Mesenchymal stem cell (in vitro differentiated cells and primary cell): ENCODE measurements around the gene S100A4.

Source experiments
- DNase-seq: peaks from one replicate; pipeline ENCODE4 v3.0.0-alpha.2; 2013
- H2AFZ ChIP-seq: one replicate; pipeline ENCODE4 v1.6.1; 2013; ENCODE audit warnings: low read depth, mild to moderate bottlenecking, control low read depth, inconsistent platforms, low read length, moderate library complexity
- H2AK5ac ChIP-seq: 2 replicates; pipeline ENCODE4 v1.6.1; 2013; ENCODE audit warnings: low read length, moderate library complexity, mild to moderate bottlenecking, inconsistent platforms; ENCODE audit not compliant: severe bottlenecking
- H2BK120ac ChIP-seq: one replicate; pipeline ENCODE4 v1.6.1; 2013; ENCODE audit warnings: low read depth, mild to moderate bottlenecking, inconsistent platforms, low read length, moderate library complexity
- H2BK12ac ChIP-seq, 2 experiments: one replicate each; pipeline ENCODE4 v1.6.1; 2013; ENCODE audit warnings: inconsistent platforms in 2 of 2, low read length in 2 of 2, mild to moderate bottlenecking in 2 of 2, moderate library complexity in 2 of 2, control low read depth in 1 of 2
- H2BK15ac ChIP-seq: one replicate; pipeline ENCODE4 v1.6.1; 2013; ENCODE audit warnings: mild to moderate bottlenecking, low read depth, inconsistent platforms; ENCODE audit not compliant: poor library complexity, severe bottlenecking
- H2BK5ac ChIP-seq: 2 replicates; pipeline ENCODE4 v1.6.1; 2013; ENCODE audit warnings: low read depth, mild to moderate bottlenecking, low read length, control low read depth, inconsistent platforms; ENCODE audit not compliant: poor library complexity, severe bottlenecking
- H3K14ac ChIP-seq, 2 experiments: one replicate each; pipeline ENCODE4 v1.6.1; 2013; ENCODE audit warnings: inconsistent platforms in 2 of 2, low read length in 2 of 2, control low read depth in 1 of 2, mild to moderate bottlenecking in 1 of 2, moderate library complexity in 1 of 2
- H3K18ac ChIP-seq, 2 experiments: one replicate each; pipeline ENCODE4 v1.6.1; 2013; ENCODE audit warnings: inconsistent platforms in 2 of 2, low read length in 2 of 2, control low read depth in 1 of 2, low read depth in 1 of 2, mild to moderate bottlenecking in 1 of 2
- H3K23ac ChIP-seq, 2 experiments: one replicate each; pipeline ENCODE4 v1.6.1; 2013; ENCODE audit warnings: inconsistent platforms in 2 of 2, low read length in 2 of 2, mild to moderate bottlenecking in 2 of 2, moderate library complexity in 2 of 2, control low read depth in 1 of 2
- H3K27ac ChIP-seq: 2 replicates; pipeline ENCODE4 v1.5.1; 2013; ENCODE audit warnings: mild to moderate bottlenecking, moderate library complexity, low read length, control low read depth, inconsistent platforms; ENCODE audit not compliant: poor library complexity, severe bottlenecking
- H3K27me3 ChIP-seq, 2 experiments: 2 replicates each; pipeline versions ENCODE4 v1.6.1 to v1.7.0; 2013; ENCODE audit warnings: low read length in 2 of 2, mild to moderate bottlenecking in 2 of 2, moderate library complexity in 2 of 2, control low read depth in 1 of 2, inconsistent platforms in 1 of 2; ENCODE audit not compliant: control insufficient read depth in 1 of 2, insufficient read depth in 1 of 2
- H3K36me3 ChIP-seq, 2 experiments: 2 replicates each; pipeline versions ENCODE4 v1.6.1 to v1.7.0; 2013; ENCODE audit warnings: low read length in 2 of 2, control low read depth in 1 of 2, inconsistent platforms in 1 of 2, low read depth in 1 of 2, mild to moderate bottlenecking in 1 of 2; ENCODE audit not compliant: insufficient read depth in 2 of 2, control insufficient read depth in 1 of 2
- H3K4ac ChIP-seq, 2 experiments: one replicate each; pipeline ENCODE4 v1.6.1; 2013; ENCODE audit warnings: inconsistent platforms in 2 of 2, low read length in 2 of 2, mild to moderate bottlenecking in 2 of 2, moderate library complexity in 2 of 2, control low read depth in 1 of 2, low read depth in 1 of 2
- H3K4me1 ChIP-seq: 2 replicates; pipeline ENCODE4 v1.6.1; 2013; ENCODE audit warnings: low read depth, low read length, control low read depth; ENCODE audit not compliant: control insufficient read depth, insufficient read depth
- H3K4me2 ChIP-seq: 2 replicates; pipeline ENCODE4 v1.6.1; 2013; ENCODE audit warnings: low read length, mild to moderate bottlenecking, inconsistent platforms; ENCODE audit not compliant: poor library complexity, severe bottlenecking
- H3K4me3 ChIP-seq, 2 experiments: 2 replicates each; pipeline versions ENCODE4 v1.5.1 to v1.7.0; 2013; ENCODE audit warnings: low read length in 2 of 2, mild to moderate bottlenecking in 2 of 2, control low read depth in 1 of 2, low read depth in 1 of 2; ENCODE audit not compliant: insufficient read depth in 1 of 2
- H3K79me1 ChIP-seq: replicated peaks from 2 replicates; pipeline ENCODE4 v1.6.1; 2013; ENCODE audit warnings: mild to moderate bottlenecking, control low read depth, low read length, inconsistent platforms; ENCODE audit not compliant: poor library complexity, severe bottlenecking
- H3K9ac ChIP-seq: 2 replicates; pipeline ENCODE4 v1.7.0; 2013; ENCODE audit warnings: mild to moderate bottlenecking, low read length, moderate library complexity
- H3K9me3 ChIP-seq: 2 replicates; pipeline ENCODE4 v1.7.0; 2013; ENCODE audit warnings: mild to moderate bottlenecking, low read length; ENCODE audit not compliant: control insufficient read depth
- H4K8ac ChIP-seq: one replicate; pipeline ENCODE4 v1.6.1; 2013; ENCODE audit warnings: inconsistent platforms, mild to moderate bottlenecking, low read length, moderate library complexity
- H4K91ac ChIP-seq: one replicate; pipeline ENCODE4 v1.6.1; 2013; ENCODE audit warnings: mild to moderate bottlenecking, low read length, inconsistent platforms
- WGBS: methylation state at CpG from one replicate; pipeline ENCODE4 v1.1.7; 2013; ENCODE audit warnings: mixed read lengths; 5-methylcytosine and 5-hydroxymethylcytosine counted together

The S100A4 gene

GRCh38 chr1:153542956-153543711, 2.5 kb downstream of the S100A4 start:
- Histone ChIP-seq H3K4me3 (peak overlapping the region in 1 of 2 experiments; percentile 87), H3K4ac (no peak overlapping the region), H2AK5ac (peak overlapping the region; percentile 80), H3K27ac (no peak overlapping the region), H3K27me3 (no peaks in the 10 kb centered on the region), H2BK12ac (peak overlapping the region; percentile 6 to 12), H2BK120ac (no peak overlapping the region), H3K9ac (peak overlapping the region; percentile 95), H2BK5ac (no peak overlapping the region), H3K4me2 (no peak overlapping the region), H2BK15ac (no peak overlapping the region), H3K36me3 (peaks cover 12 to 25% of the 10 kb centered on the region in 2 experiments), H3K79me1 (peaks cover 14% of the 10 kb centered on the region), H4K8ac (no peak overlapping the region), H3K18ac (no peak overlapping the region), H2AFZ (no peak overlapping the region), H3K4me1 (peaks cover 72% of the 10 kb centered on the region), H3K14ac (no peak overlapping the region), H3K9me3 (no peaks in the 10 kb centered on the region), H4K91ac (peak overlapping the region; percentile 49), H3K23ac (peak overlapping the region in 1 of 2 experiments; percentile 66)
- 90% methylated on average over 12 of the region's 13 CpGs for WGBS
- no peak for DNase-seq

DNA sequence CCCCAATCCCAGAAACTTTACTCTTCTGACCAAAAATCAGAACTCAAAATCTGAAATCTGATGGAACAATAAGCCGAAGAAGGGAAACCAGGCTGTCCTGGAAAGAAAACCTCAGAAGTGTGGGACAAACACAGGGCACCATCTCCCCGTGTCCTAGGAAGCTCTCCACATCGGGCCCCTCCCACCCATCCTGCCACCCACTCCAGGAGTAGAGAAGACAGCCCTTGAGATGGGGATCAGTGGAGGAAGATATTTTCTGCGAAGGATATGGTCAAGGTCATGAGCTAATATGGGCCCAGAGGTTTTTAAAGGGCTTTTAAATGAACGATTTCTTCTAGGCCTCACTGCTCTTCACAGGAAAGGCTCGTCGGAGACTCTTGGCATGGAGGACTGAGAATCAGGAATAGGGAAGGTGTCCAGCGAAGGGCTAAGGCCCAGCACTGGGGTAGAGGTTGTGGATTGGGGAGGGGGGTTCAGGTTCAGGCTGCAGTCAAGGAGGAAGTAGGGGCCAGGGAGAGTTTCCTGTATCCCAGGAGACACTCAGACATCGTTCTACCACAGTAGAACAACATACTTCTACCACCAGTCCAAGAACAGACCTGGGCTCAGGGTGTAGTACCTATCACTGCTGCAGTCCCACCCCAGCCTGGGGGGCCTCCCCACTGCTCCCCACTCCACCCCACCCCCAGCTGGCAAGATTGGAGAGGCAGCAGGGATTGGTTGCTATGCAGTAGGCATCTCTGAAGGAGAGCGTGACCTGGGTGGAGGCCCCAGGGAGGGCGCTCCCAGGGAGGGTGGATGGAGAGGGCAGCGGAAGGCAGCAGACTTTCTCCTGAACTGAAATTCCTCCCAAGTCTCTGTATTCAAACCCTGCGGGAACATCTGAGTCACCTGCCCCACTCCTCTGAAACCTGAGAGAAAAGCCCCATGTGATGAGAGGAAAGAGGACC, 3.7 kb downstream of the S100A4 start:
- DNase-seq: no peak
- peaks cover 12 to 25% of the 10 kb centered on the region in 2 experiments for H3K36me3 ChIP-seq
- H3K4me2 ChIP-seq: no peak overlapping the region
- H3K18ac ChIP-seq: peak overlapping the region in 1 of 2 experiments; percentile 49
- H3K4ac ChIP-seq: peak overlapping the region in 1 of 2 experiments; percentile 3
- peak overlapping the region in 1 of 2 experiments; percentile 45 for H2BK12ac ChIP-seq
- H3K4me1 ChIP-seq: peaks cover 61% of the 10 kb centered on the region
- H2BK15ac ChIP-seq: no peak overlapping the region
- peak overlapping the region; percentile 95 for H3K9ac ChIP-seq
- peak overlapping the region; percentile 49 for H2BK120ac ChIP-seq
- peak overlapping the region; percentile 56 for H4K91ac ChIP-seq
- H4K8ac ChIP-seq: no peak overlapping the region
- peak overlapping the region; percentile 59 for H2AK5ac ChIP-seq
- H3K27ac ChIP-seq: peak overlapping the region; percentile 92
- H3K27me3 ChIP-seq: no peaks in the 10 kb centered on the region
- WGBS: 93% methylated on average over 6 of the region's 13 CpGs
- no peaks in the 10 kb centered on the region for H3K9me3 ChIP-seq
- peak overlapping the region in 1 of 2 experiments; percentile 87 for H3K4me3 ChIP-seq
- H3K14ac ChIP-seq: no peak overlapping the region
- no peak overlapping the region for H2AFZ ChIP-seq
- peak overlapping the region; percentile 59 for H2BK5ac ChIP-seq
- H3K23ac ChIP-seq: no peak overlapping the region
- peaks cover 8% of the 10 kb centered on the region for H3K79me1 ChIP-seq

DNA sequence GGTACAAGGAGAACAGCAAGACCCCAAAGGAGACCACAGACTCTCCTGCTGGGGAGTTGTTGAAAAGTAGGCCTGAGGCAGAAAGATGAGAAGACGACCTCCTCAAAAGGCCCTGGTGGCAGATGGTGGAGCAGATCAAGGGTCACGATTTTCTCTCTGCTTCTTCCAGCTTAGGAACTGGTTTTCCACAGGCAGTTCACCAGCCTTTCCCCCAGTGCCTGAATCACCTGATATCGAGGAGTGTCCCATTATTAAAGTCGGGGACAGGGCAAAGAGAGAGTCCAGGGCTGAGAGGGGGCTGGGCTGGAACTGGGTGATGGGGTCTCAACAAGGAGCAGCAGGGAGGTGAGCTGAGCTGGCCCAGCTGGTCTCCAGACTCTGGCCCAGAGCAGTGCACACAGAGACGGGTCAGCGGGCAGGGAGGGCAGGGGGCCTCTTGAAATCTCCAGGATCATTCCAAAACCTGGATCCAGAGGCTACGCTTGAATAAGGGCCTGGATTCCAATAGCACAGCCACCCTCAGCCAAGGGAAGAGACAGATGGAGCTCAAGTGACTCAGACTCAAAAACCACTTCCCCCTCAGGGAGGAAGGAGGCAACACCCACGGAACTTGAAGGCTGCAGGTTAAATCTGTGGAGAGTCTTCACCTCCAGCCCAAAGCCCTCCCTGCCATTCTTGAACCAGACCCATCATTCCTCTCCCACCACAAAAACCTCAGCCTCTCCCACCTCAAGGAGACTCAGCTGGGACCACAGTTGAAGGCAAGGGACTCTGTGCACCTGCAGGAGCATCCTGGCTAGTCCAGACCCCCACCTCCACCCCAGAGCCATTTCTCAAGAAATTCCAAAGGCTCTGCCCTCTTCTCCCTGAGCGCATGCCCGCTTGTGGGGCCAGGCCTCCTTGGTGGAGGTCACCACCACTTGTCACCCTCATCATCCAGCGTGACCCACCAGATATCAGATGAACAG, 4.9 kb downstream of the S100A4 start, which contains the start of gene S100A5:
TSS of gene S100A5 (minus strand) at position 541 of the 968 bp plus-strand sequence. CDS start 743 bp downstream, outside the sequence.
- Histone ChIP-seq H4K91ac (peak within 1 kb of the TSS; percentile 64), H3K4me2 (peak within 1 kb of the TSS; percentile 7), H3K18ac (peak within 1 kb of the TSS; percentile 40 to 67), H3K14ac (no peak within 1 kb of the TSS), H3K4ac (peak within 1 kb of the TSS; percentile 28 to 52), H3K4me1 (peaks cover 58% of the 10 kb centered on the region), H2BK120ac (peak within 1 kb of the TSS; percentile 69), H3K27ac (peak within 1 kb of the TSS; percentile 92), H3K23ac (no peak within 1 kb of the TSS), H3K27me3 (no peaks in the 10 kb centered on the region), H3K36me3 (peaks cover 12 to 25% of the 10 kb centered on the region in 2 experiments), H3K4me3 (peak within 1 kb of the TSS in 1 of 2 experiments; percentile 3), H2BK15ac (peak within 1 kb of the TSS; percentile 94), H3K9ac (peak within 1 kb of the TSS; percentile 95), H3K79me1 (peaks cover 2% of the 10 kb centered on the region), H4K8ac (peak within 1 kb of the TSS; percentile 45), H2BK12ac (peak within 1 kb of the TSS; percentile 29 to 45), H2AFZ (no peak within 1 kb of the TSS), H3K9me3 (no peaks in the 10 kb centered on the region), H2AK5ac (peak within 1 kb of the TSS; percentile 99), H2BK5ac (peak within 1 kb of the TSS; percentile 86)
- WGBS: 70% methylated on average over 11 of the region's 11 CpGs
- DNase-seq: no peak
